D721Med (cell line): ENCODE data around the gene FANCL.
"Not testable (repeated sequence)": the region's sequence is repeated elsewhere in the genome, so short reads cannot be mapped to it uniquely, and the experiment has no call there.

Experiments used
- DNase-seq: peaks from one replicate; pipeline ENCODE4 v3.0.0; 2011; ENCODE audit warnings: low spot score; ENCODE audit not compliant: insufficient read length
- FAIRE-seq: peaks from 2 replicates; lab custom pipeline; 2011; peaks lifted over from hg19 to GRCh38; lab: Jason Lieb, UNC
- TF ChIP-seq, protein P1 (sequence below): IDR thresholded peaks from 2 replicates; pipeline ENCODE4 v1.5.1; 2012; ENCODE audit warnings: mild to moderate bottlenecking, control low read depth; ENCODE audit not compliant: insufficient read depth; ENCODE audit errors: missing control alignments

The FANCL gene

DNA sequence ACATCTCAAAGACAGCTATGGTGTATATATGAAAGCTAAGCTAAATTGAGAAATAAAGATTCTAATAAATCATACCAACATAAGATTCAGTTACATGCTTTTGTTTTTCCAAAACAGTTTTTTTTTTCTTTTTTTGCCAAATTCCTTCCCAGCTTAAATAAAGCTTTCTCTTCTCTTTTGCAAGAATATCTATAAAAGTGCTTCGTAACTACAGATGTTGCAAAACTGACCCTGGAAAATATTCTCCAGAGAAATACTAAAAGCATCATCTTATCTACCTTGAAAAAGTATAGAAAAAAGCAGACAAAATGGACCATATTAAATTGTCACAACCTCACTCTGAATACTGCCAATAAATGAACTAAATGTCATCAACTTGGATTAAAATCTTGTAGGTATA is 38.7 kb downstream of the FANCL start:
- peak; percentile 53 for FAIRE-seq
- no peak for DNase-seq
- TF ChIP-seq, protein P1, sequence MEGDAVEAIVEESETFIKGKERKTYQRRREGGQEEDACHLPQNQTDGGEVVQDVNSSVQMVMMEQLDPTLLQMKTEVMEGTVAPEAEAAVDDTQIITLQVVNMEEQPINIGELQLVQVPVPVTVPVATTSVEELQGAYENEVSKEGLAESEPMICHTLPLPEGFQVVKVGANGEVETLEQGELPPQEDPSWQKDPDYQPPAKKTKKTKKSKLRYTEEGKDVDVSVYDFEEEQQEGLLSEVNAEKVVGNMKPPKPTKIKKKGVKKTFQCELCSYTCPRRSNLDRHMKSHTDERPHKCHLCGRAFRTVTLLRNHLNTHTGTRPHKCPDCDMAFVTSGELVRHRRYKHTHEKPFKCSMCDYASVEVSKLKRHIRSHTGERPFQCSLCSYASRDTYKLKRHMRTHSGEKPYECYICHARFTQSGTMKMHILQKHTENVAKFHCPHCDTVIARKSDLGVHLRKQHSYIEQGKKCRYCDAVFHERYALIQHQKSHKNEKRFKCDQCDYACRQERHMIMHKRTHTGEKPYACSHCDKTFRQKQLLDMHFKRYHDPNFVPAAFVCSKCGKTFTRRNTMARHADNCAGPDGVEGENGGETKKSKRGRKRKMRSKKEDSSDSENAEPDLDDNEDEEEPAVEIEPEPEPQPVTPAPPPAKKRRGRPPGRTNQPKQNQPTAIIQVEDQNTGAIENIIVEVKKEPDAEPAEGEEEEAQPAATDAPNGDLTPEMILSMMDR: no peak

DNA sequence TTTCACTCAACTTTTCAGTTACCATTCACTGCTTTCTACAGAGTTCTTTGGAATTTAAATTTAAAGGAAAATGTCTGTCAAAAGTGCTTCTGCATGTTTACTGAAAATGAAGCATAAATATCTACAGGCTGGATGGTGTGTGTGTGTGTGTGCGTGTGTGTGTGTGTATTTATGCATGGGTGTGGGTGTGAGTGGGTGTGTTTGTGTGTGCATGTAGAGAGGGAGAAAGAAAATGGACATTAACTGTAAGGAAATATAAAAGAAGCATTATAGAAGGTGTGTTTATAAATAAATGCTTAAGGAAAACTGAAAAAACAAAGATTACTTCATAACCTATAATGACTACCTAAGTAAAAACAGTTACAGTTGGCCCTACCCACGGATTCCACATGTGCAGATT is 43.2 kb downstream of the FANCL start:
- no peak for DNase-seq
- TF ChIP-seq, protein P1: no peak
- FAIRE-seq: no peak

DNA sequence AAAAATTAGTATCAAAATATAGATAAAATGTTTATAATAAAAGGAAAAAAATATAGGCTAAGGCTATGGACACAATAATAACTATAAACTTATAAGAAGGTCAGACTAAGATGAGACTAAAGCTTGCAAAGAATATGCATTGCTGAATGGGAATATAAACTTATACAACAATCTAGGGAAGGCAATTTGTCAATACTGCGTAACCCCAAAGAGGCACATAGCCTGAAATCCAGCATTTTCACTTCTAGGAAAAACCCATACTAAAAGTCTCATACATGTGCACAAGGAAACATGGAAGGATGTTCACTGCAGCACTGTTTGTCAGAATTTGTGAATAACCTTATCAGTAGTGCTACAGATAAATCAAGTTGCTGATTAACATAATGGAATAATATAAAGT is 45.5 kb downstream of the FANCL start:
- TF ChIP-seq, protein P1: no peak
- no peak for DNase-seq
- FAIRE-seq: no peak

DNA sequence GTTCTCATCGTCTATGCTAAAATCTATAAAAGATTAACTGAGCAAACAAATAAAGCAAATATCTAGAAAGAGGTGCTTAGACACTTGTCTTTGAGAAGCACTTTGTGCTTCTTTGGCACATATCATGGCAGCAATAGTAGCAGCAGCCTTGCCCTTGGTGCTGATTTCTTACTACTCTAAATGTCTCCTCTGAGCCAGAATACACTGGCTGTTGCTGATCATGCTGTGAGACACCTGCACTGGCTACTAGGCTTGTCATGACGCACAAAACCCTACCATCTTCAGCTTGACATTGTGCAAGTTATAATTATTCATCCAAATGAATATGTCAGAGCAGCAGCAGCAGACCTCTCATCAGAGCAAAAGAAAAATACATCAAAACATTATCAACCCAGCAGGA is 46.7 kb downstream of the FANCL start:
- DNase-seq (no peak), FAIRE-seq (no peak)
- TF ChIP-seq, protein P1: no peak

DNA sequence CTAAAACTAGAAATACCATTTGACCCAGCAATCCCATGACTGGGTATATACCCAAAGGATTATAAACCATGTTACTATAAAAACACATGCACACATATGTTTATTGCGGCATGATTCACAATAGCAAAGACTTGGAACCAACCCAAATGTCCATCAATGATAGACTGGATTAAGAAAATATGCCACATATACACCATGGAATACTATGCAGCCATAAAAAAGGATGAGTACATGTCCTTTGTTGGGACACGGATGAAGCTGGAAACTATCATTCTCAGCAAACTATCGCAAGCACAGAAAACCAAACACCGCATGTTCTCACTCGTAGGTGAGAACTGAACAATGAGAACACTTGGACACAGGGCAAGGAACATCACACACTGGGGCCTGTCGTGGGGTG is 54.1 kb downstream of the FANCL start:
- not testable (repeated sequence) for FAIRE-seq, DNase-seq

DNA sequence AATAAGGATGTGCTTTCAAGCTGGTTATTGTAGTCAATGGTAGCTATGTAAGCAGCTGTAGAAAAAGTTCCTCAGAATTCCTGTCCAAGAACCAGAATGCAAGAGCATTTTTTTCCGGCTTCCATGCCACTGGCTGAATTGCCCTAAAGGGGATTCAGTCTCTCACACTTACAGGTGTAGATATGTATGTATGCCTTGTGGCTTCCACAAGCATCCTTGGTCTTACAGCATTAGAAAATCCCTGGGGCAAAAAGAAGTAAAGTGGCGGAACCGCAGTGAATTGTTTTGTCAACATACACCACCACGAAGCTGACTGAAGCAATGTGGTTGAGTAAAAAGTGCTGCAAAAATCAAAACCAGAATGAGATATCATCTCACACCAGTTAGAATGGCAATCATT is 54.6 kb downstream of the FANCL start:
- no peak for DNase-seq
- TF ChIP-seq, protein P1: no peak
- FAIRE-seq: peak; percentile 11

DNA sequence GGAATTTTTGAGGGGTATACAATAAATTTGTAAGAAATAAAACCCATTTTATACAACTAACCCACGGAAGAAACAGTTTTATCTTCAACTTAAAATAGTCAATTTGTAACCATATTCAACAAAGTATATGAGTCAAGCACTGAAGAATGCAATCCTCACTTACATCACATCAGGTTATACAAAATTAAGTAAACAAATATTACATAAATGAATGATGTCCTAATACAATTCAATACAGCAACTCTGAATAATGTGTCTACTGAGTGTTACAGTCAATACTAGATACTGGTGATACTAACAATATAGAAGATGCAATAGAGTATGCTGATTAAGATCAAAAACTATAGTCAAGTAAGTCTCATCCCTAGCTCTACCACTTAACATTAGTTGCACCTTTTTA is 58.6 kb downstream of the FANCL start:
- DNase-seq (no peak), FAIRE-seq (no peak)
- TF ChIP-seq, protein P1: no peak

DNA sequence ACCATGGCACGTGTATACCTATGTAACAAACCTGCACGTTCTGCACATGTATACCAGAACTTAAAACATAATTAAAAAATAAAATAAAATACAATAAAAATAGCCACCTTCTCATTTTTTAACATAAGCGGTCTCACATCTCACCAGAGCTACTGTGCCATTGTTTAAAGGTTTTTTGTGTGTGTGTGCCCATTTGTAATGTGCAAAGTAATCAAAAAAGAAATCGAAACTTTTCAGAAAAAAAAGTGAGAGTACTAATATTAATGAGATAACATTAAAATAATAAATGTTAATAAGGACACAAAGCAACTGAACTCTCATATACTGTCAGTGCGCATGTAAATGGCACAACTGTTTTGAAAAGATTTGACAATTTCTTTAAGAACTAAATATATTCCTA is 60.5 kb downstream of the FANCL start:
- DNase-seq (no peak), FAIRE-seq (no peak)
- TF ChIP-seq, protein P1: no peak

DNA sequence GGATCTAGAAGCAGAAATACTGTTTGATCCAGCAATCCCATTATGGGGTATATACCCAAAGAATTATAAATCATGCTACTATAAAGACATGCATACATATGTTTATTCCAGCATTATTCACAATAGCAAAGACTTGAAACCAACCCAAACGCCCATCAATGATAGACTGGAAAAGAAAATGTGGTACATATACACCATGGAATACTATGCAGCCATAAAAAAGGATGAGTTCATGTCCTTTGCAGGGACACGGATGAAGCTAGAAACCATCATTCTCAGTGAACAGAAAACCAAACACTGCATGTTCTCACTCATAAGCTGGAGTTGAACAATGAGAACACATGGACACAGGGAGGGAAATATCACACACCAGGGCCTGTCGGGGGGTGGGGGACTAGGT is 61.0 kb downstream of the FANCL start:
- not testable (repeated sequence) for DNase-seq, FAIRE-seq

DNA sequence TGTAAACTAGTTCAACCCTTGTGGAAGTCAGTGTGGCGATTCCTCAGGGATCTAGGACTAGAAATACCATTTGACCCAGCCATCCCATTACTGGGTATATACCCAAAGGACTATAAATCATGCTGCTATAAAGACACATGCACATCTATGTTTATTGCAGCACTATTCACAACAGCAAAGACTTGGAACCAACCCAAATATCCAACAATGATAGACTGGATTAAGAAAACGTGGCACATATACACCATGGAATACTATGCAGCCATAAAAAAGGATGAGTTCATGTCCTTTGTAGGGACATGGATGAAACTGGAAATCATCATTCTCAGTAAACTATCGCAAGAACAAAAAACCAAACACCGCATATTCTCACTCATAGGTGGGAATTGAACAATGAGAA is 63.9 kb downstream of the FANCL start:
- not testable (repeated sequence) for FAIRE-seq, DNase-seq

DNA sequence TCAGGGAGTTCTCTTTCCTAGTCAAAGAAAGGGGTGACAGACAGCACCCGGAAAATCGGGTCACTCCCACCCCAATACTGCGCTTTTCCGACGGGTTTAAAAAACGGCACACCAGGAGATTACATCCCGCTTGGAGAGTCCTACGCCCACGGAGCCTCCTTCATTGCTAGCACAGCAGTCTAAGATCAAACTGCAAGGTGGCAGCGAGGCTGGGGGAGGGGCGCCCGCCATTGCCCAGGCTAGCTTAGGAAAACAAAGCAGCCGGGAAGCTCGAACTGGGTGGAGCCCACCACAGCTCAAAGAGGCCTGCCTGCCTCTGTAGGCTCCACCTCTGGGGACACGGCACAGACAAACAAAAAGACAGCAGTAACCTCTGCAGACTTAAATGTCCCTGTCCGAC is 69.3 kb downstream of the FANCL start:
- not testable (repeated sequence) for FAIRE-seq, DNase-seq
